Heart left ventricle (tissue), 16 donors: ENCODE data around the gene ELFN2. TPM values are rescaled to one million over a fixed set of nuclear protein-coding genes. Genes with fewer than 3 reads are reported as not detected.

Source experiments
- ATAC-seq, 4 donors: fragments of 200-7000 bp; cut with Tn5 transposase; one replicate each; pipeline ENCODE4 v1.9.1; 2020 to 2022; ENCODE audit warnings: moderate library complexity in 4 of 4, mild to moderate bottlenecking in 3 of 4, moderate number of reproducible peaks in 1 of 4
- DNase-seq, 5 donors: peaks; one replicate each; pipeline ENCODE4 v3.0.0-alpha.2; 2020
- H3K27ac ChIP-seq, 12 donors: fragments of 200-600 bp; sonication (generic) in 4 of 12; one replicate each; pipeline versions ENCODE4 v1.5.0 to v1.8.0; 2016 to 2022; ENCODE audit warnings: mild to moderate bottlenecking in 2 of 12
- H3K27me3 ChIP-seq, 9 donors: fragments of 200-600 bp; sonication (generic) in 2 of 9; one replicate each; pipeline versions ENCODE4 v1.5.1 to v1.8.0; 2016 to 2022; ENCODE audit warnings: mild to moderate bottlenecking in 3 of 9
- H3K36me3 ChIP-seq, 9 donors: fragments of 200-600 bp; sonication (generic) in 2 of 9; one replicate each; pipeline versions ENCODE4 v1.5.0 to v1.8.0; 2018 to 2022; ENCODE audit warnings: mild to moderate bottlenecking in 2 of 9
- H3K4me1 ChIP-seq, 12 donors: fragments of 200-600 bp; sonication (generic) in 4 of 12; one replicate each; pipeline versions ENCODE4 v1.5.0 to v1.8.0; 2016 to 2022; ENCODE audit warnings: mild to moderate bottlenecking in 3 of 12
- H3K4me3 ChIP-seq, 12 donors: fragments of 200-600 bp; sonication (generic) in 4 of 12; one replicate each; pipeline versions ENCODE4 v1.5.0 to v1.8.0; 2017 to 2022; ENCODE audit warnings: mild to moderate bottlenecking in 9 of 12, moderate library complexity in 4 of 12
- H3K9me3 ChIP-seq, 12 donors: fragments of 200-600 bp; sonication (generic) in 4 of 12; one replicate each; pipeline versions ENCODE4 v1.5.0 to v1.8.0; 2016 to 2022; ENCODE audit warnings: mild to moderate bottlenecking in 1 of 12
- POLR2A ChIP-seq, 2 donors: fragments of 450-650 bp; IDR thresholded peaks; one replicate each; pipeline ENCODE4 v1.6.1; 2017; ENCODE audit warnings: antibody characterized with exemption in 2 of 2, mild to moderate bottlenecking in 2 of 2, moderate library complexity in 2 of 2
- WGBS, 4 donors: extraction: QIAGEN DNeasy Blood & Tissue Kit in 2 of 4; methylation state at CpG; one replicate each; pipeline versions ENCODE4 v1.1.5 to v1.1.7; 2013 to 2018; 5-methylcytosine and 5-hydroxymethylcytosine counted together
- intact Hi-C, 10 donors: fragments of 100-400 bp; cut with DNase I; formaldehyde crosslinking; loops; one replicate each; pipeline versions ENCODE4 v1.11.1 to v1.14.2; 2022
- polyA plus RNA-seq, 2 donors: library from polyadenylated mRNA; stranded (reverse); fragments of 200-250 nt; gene quantifications; one replicate each; pipeline ENCODE4 v1.2.3, GENCODE V29; 2013
- total RNA-seq, 9 donors: library from RNA; depleted of rRNA in 2 of 9; stranded (reverse); fragments of >200 nt in 2 of 9; fragmentation: NEBNext Ultra II Directional in 3 of 9; extraction: Animal tissue kit (Norgen Biotek cat#: 25700) in 3 of 9; gene quantifications; one replicate each; pipeline versions ENCODE4 v1.1.0 to v1.2.4, GENCODE V29; 2016 to 2023
- TF ChIP-seq, protein P1 (sequence below), 12 donors: fragments of 200-600 bp; sonication (generic) in 4 of 12; IDR thresholded peaks; one replicate each; pipeline versions ENCODE4 v1.5.0 to v1.8.0; 2018 to 2022; ENCODE audit warnings: antibody characterized with exemption in 12 of 12, mild to moderate bottlenecking in 5 of 12
- donor health status: ischemic (EF 13 %, LVEDD 7.1; RV severe dilation, severe dysfunction).
- donor health status: healthy with polysubstance abuse.
- donor health status: DM: no; HTN: yes; CAD: no.
- donor health status: DM: no; HTN: no; CAD: no.
- donor health status: ischemic (EF 25% LVEDD 6.9; RV normal size, moderate dysfunction).
- donor health status: ischemic (EF 25% LVEDD 5.7; RV mildly dilated, moderate dysfunction).
- donor health status: healthy.
- donor health status: DM: yes; HTN: yes; CAD: no.
- donor health status: ischemic (EF 35%, LVEDD 5.7; RV mildly dilated, moderate dysfunction).
- donor health status: nonischemic (EF 11% LVEDD 7.7; RV severe dilation, severe dysfunction).
- donor health status: DM: yes; HTN: yes; CAD: no.
- donor health status: PGD.
- donor health status: ischemic (EF 29% LVEDD 5.4; RV normal size, mild dysfunction).
- donor health status: nonischemic (EF 23%, LVEDD 6.1; RV moderate dilation, normal function).

ELFN2 gene
- total and polyA plus RNA-seq, 11 donors: 0.01 to 0.72 (median 0.05) TPM; not detected in 4

DNA sequence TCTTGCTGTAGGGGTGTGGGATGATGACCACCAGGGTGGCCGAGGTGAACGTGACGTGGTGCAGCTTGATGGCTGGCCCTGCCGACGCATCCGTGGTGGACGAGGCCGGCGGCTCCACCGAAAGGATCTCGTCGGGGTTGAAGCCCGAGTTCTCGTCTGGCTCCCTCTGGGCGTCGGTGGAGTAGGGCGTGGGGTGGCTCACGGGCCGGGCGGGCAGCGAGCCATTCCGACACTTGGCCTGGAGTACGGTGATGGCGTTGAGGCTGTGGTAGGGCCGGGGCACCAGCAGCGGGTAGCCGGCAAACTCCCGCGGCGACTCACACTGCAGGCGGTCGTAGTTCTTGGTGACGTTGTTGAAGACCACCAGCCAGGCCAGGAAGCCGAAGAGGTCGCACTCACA lies 52.7 kb downstream of the ELFN2 start:
- peaks cover 0 to 67% (median 22%) of the 10 kb centered on the region in 9 donors for H3K27me3 ChIP-seq
- intact Hi-C loops: no loop called here
- no peak for ATAC-seq

DNA sequence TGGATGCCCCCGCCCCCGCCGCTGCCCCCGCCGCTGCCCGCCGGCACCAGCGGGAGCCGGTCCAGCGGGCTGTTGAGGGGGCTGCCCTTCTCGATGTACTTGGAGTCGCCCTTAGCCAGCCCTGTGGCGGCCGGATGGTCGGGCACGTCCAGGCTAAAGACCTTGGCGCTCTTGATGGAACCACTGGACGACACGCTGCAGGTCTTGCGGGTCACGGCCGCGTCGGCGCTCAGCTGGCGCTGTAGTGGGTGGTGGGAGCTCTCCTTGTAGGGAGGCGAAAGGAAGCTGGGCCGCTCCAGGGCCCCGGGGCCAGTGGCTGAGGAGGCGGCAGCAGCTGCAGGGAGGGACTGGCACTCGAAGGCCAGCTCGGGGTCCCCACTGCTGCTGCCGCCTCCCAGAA lies 53.8 kb downstream of the ELFN2 start:
- WGBS, 4 donors: 91 to 95% (median 93%) methylated on average over 19 to 33 of the region's 33 CpGs
- ATAC-seq: no peak
- no peak for DNase-seq
- Histone ChIP-seq H3K27ac (no peak overlapping the region), H3K36me3 (no peaks in the 10 kb centered on the region), H3K4me3 (no peak overlapping the region), H3K27me3 (peaks cover 0 to 56% (median 17%) of the 10 kb centered on the region in 9 donors), H3K9me3 (no peaks in the 10 kb centered on the region), H3K4me1 (peaks cover 0 to 8% (median 0%) of the 10 kb centered on the region in 12 donors)
- TF ChIP-seq POLR2A (IDR thresholded peaks at IDR 0.05): no peak
- TF ChIP-seq, protein P1, sequence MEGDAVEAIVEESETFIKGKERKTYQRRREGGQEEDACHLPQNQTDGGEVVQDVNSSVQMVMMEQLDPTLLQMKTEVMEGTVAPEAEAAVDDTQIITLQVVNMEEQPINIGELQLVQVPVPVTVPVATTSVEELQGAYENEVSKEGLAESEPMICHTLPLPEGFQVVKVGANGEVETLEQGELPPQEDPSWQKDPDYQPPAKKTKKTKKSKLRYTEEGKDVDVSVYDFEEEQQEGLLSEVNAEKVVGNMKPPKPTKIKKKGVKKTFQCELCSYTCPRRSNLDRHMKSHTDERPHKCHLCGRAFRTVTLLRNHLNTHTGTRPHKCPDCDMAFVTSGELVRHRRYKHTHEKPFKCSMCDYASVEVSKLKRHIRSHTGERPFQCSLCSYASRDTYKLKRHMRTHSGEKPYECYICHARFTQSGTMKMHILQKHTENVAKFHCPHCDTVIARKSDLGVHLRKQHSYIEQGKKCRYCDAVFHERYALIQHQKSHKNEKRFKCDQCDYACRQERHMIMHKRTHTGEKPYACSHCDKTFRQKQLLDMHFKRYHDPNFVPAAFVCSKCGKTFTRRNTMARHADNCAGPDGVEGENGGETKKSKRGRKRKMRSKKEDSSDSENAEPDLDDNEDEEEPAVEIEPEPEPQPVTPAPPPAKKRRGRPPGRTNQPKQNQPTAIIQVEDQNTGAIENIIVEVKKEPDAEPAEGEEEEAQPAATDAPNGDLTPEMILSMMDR (IDR thresholded peaks at IDR 0.05): no peak
- intact Hi-C loops: no loop called here

More for the DNA sequence above, 52.7 kb downstream of the ELFN2 start:
- no peak for DNase-seq
- 93 to 95% (median 94%) methylated on average over 31 to 35 of the region's 35 CpGs for WGBS, 4 donors
- Histone ChIP-seq H3K36me3 (no peaks in the 10 kb centered on the region), H3K4me3 (no peak overlapping the region), H3K9me3 (no peaks in the 10 kb centered on the region), H3K27ac (no peak overlapping the region), H3K4me1 (peaks cover 0 to 8% (median 0%) of the 10 kb centered on the region in 12 donors)
- TF ChIP-seq POLR2A (IDR thresholded peaks at IDR 0.05): no peak
- TF ChIP-seq, protein P1 (IDR thresholded peaks at IDR 0.05): no peak

DNA sequence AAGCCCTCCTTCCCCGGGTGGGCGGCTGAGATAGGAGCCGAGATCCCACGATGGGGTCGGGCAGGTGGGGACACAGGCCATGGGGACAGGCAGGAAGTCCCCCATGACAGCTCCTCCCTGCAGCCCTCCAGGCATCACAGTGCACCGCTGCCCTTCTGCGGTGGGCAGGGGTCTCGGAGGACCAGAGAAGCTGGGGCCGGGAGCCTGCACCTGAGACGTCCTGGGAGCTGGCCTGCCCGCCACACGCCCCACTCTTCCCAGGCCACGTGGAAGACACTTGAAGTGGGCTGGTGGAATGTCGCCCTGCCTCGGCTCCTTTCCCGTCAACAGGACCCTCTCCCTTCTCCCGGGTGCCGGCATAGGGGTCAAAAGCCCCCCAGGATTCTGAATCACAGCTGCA lies 55.4 kb downstream of the ELFN2 start:
- Histone ChIP-seq H3K36me3 (no peaks in the 10 kb centered on the region), H3K4me1 (peaks cover 0 to 14% (median 0%) of the 10 kb centered on the region in 12 donors), H3K4me3 (no peak overlapping the region), H3K27ac (no peak overlapping the region), H3K27me3 (peaks cover 0 to 41% (median 9%) of the 10 kb centered on the region in 9 donors), H3K9me3 (no peaks in the 10 kb centered on the region)
- ATAC-seq (no peak), DNase-seq (no peak)
- TF ChIP-seq, protein P1 (IDR thresholded peaks at IDR 0.05): no peak
- TF ChIP-seq POLR2A (IDR thresholded peaks at IDR 0.05): no peak
- intact Hi-C loops: no loop called here
- WGBS, 4 donors: 74 to 80% (median 76%) methylated on average over 10 to 18 of the region's 18 CpGs

DNA sequence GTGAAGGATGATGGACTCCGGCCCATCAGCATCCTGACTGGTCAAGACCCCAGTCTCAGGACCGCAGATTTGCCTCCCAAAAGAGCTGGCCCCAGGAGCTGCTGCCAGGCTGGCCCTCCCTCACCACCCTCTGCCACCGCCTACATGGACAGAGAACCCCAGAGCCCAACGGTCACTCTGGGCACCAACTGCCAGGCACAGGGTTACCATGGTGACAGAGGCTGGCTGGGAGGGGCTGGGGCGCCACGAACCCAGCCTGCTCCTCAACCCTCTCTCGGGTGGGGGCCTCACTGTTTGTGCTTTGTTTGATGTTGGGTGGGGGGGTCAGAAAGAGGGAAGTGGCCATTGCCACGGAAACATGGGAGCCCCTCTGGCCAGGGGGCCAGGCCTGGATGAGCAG lies 55.8 kb downstream of the ELFN2 start:
- Histone ChIP-seq H3K27me3 (peaks cover 0 to 37% (median 6%) of the 10 kb centered on the region in 9 donors), H3K4me3 (no peak overlapping the region), H3K9me3 (no peaks in the 10 kb centered on the region), H3K4me1 (peaks cover 0 to 14% (median 0%) of the 10 kb centered on the region in 12 donors), H3K36me3 (no peaks in the 10 kb centered on the region), H3K27ac (no peak overlapping the region)
- DNase-seq: no peak
- intact Hi-C loops: no loop called here
- no peak for ATAC-seq
- TF ChIP-seq POLR2A (IDR thresholded peaks at IDR 0.05): no peak
- TF ChIP-seq, protein P1 (IDR thresholded peaks at IDR 0.05): no peak
- 52 to 80% (median 74%) methylated on average over 6 to 8 of the region's 8 CpGs for WGBS, 4 donors
